Measurements from ENCODE around the gene ERICH3. TPM values are rescaled to one million over a fixed set of nuclear protein-coding genes. Genes with fewer than 3 reads are reported as not detected.

Gene ERICH3
- total RNA-seq, 4 donors from 2014 or later: not detected

DNA sequence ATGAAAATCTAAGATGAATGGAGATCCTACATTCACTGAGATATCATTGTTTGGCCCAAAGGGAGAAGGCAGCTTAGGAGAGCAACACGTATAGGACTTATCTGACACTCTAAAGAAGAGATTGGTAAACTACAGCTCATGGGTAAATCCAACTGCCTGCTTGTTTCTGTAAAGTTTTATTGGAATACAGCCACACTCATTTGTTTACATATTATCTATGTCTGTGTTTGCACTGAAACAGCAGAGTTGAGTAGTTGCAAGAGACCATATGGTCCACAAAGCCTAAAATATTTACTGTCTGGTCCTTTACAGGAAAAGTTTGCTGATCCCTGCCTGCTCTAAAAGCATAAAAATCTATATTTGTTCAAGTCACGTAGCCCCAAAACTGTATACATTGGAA, 146.9 kb downstream of the ERICH3 start:
- WGBS, 2 donors: 31 to 32% methylated on average over 2 of the region's 2 CpGs
- no peak for TF ChIP-seq POLR2A (IDR thresholded peaks at IDR 0.05)
- TF ChIP-seq, protein P1, sequence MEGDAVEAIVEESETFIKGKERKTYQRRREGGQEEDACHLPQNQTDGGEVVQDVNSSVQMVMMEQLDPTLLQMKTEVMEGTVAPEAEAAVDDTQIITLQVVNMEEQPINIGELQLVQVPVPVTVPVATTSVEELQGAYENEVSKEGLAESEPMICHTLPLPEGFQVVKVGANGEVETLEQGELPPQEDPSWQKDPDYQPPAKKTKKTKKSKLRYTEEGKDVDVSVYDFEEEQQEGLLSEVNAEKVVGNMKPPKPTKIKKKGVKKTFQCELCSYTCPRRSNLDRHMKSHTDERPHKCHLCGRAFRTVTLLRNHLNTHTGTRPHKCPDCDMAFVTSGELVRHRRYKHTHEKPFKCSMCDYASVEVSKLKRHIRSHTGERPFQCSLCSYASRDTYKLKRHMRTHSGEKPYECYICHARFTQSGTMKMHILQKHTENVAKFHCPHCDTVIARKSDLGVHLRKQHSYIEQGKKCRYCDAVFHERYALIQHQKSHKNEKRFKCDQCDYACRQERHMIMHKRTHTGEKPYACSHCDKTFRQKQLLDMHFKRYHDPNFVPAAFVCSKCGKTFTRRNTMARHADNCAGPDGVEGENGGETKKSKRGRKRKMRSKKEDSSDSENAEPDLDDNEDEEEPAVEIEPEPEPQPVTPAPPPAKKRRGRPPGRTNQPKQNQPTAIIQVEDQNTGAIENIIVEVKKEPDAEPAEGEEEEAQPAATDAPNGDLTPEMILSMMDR (IDR thresholded peaks at IDR 0.05): no peak
- no peaks in the 10 kb centered on the region for H3K9me3 ChIP-seq
- intact Hi-C loops (cut with DNase I): no loop called here
- no peak overlapping the region for H3K4me3 ChIP-seq
- no peak overlapping the region for H3K27ac ChIP-seq
- no peaks in the 10 kb centered on the region for H3K36me3 ChIP-seq
- H3K4me1 ChIP-seq: no peaks in the 10 kb centered on the region
- H3K27me3 ChIP-seq: no peaks in the 10 kb centered on the region
- DNase-seq: no peak

- Histone ChIP-seq H3K4me1 (no peaks in the 10 kb centered on the region), H3K27me3 (no peaks in the 10 kb centered on the region), H3K36me3 (no peaks in the 10 kb centered on the region), H3K4me3 (no peak overlapping the region), H3K9me3 (no peaks in the 10 kb centered on the region), H3K27ac (no peak overlapping the region)
- 70 to 84% methylated on average over 2 of the region's 2 CpGs for WGBS, 2 donors
- intact Hi-C loops (cut with DNase I): no loop called here
- DNase-seq: no peak
- no peak for TF ChIP-seq POLR2A (IDR thresholded peaks at IDR 0.05)
- TF ChIP-seq, protein P1 (IDR thresholded peaks at IDR 0.05): no peak
Observed at GRCh38 chr1:74523873-74524480, 149.6 kb downstream of the ERICH3 start.

DNA sequence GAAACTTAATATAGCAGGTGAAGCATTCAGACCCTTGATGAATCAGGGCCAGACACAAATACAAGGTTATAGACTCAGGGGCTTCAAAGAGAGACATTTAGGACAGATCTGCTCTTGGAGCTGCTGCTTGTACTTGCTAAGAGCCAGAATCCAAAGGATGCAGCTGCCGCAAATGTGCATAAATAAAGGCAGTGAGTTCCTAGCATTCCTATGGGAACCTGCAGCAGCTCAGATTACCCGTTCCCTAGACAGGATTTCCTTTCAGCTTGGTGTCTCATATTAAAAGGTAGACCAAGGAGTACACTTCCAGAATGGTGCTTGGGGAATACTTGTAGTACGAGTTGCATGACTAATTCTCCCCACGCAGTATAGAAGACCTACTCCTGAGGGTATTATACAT, 151.4 kb downstream of the ERICH3 start:
- no peak for DNase-seq
- TF ChIP-seq, protein P1 (IDR thresholded peaks at IDR 0.05): no peak
- TF ChIP-seq POLR2A (IDR thresholded peaks at IDR 0.05): no peak

More for the DNA sequence above, 151.4 kb downstream of the ERICH3 start:
- 17 to 36% methylated on average over 4 of the region's 4 CpGs for WGBS, 2 donors
- H3K4me1 ChIP-seq: no peaks in the 10 kb centered on the region
- H3K27ac ChIP-seq: no peak overlapping the region
- intact Hi-C loops (cut with DNase I): no loop called here
- H3K9me3 ChIP-seq: no peaks in the 10 kb centered on the region
- no peaks in the 10 kb centered on the region for H3K27me3 ChIP-seq
- no peaks in the 10 kb centered on the region for H3K36me3 ChIP-seq
- no peak overlapping the region for H3K4me3 ChIP-seq

Other genes with a start within 250 kb of the ERICH3 start
- gene LRRC53, start 161.2 kb downstream of the ERICH3 start, total RNA-seq: not detected
- 10 to 100 TPM; 22.3 to 32.6 (median 27.7) TPM for gene CRYZ, start 59.3 kb upstream of the ERICH3 start, total RNA-seq
- gene TYW3, start 59.4 kb upstream of the ERICH3 start, total RNA-seq: 10 to 100 TPM in 3 of 4 donors, 1 to 10 TPM in 1; 6.7 to 19.6 (median 12.3) TPM